Heart left ventricle (tissue), 16 donors: ENCODE results near the gene ARHGAP29. TPM values are rescaled to one million over a fixed set of nuclear protein-coding genes. Genes with fewer than 3 reads are reported as not detected.

Experiments used
- ATAC-seq, 4 donors: fragments of 200-7000 bp; cut with Tn5 transposase; one replicate each; pipeline ENCODE4 v1.9.1; 2020 to 2022; ENCODE audit warnings: moderate library complexity in 4 of 4, mild to moderate bottlenecking in 3 of 4, moderate number of reproducible peaks in 1 of 4
- DNase-seq, 5 donors: peaks; one replicate each; pipeline ENCODE4 v3.0.0-alpha.2; 2020
- H3K27ac ChIP-seq, 12 donors: fragments of 200-600 bp; sonication (generic) in 4 of 12; one replicate each; pipeline versions ENCODE4 v1.5.0 to v1.8.0; 2016 to 2022; ENCODE audit warnings: mild to moderate bottlenecking in 2 of 12
- H3K27me3 ChIP-seq, 9 donors: fragments of 200-600 bp; sonication (generic) in 2 of 9; one replicate each; pipeline versions ENCODE4 v1.5.1 to v1.8.0; 2016 to 2022; ENCODE audit warnings: mild to moderate bottlenecking in 3 of 9
- H3K36me3 ChIP-seq, 9 donors: fragments of 200-600 bp; sonication (generic) in 2 of 9; one replicate each; pipeline versions ENCODE4 v1.5.0 to v1.8.0; 2018 to 2022; ENCODE audit warnings: mild to moderate bottlenecking in 2 of 9
- H3K4me1 ChIP-seq, 12 donors: fragments of 200-600 bp; sonication (generic) in 4 of 12; one replicate each; pipeline versions ENCODE4 v1.5.0 to v1.8.0; 2016 to 2022; ENCODE audit warnings: mild to moderate bottlenecking in 3 of 12
- H3K4me3 ChIP-seq, 12 donors: fragments of 200-600 bp; sonication (generic) in 4 of 12; one replicate each; pipeline versions ENCODE4 v1.5.0 to v1.8.0; 2017 to 2022; ENCODE audit warnings: mild to moderate bottlenecking in 9 of 12, moderate library complexity in 4 of 12
- H3K9me3 ChIP-seq, 12 donors: fragments of 200-600 bp; sonication (generic) in 4 of 12; one replicate each; pipeline versions ENCODE4 v1.5.0 to v1.8.0; 2016 to 2022; ENCODE audit warnings: mild to moderate bottlenecking in 1 of 12
- CTCF ChIP-seq, 12 donors: fragments of 200-600 bp; sonication (generic) in 4 of 12; IDR thresholded peaks; one replicate each; pipeline versions ENCODE4 v1.5.0 to v1.8.0; 2018 to 2022; ENCODE audit warnings: antibody characterized with exemption in 12 of 12, mild to moderate bottlenecking in 5 of 12
- POLR2A ChIP-seq, 2 donors: fragments of 450-650 bp; IDR thresholded peaks; one replicate each; pipeline ENCODE4 v1.6.1; 2017; ENCODE audit warnings: antibody characterized with exemption in 2 of 2, mild to moderate bottlenecking in 2 of 2, moderate library complexity in 2 of 2
- WGBS, 4 donors: extraction: QIAGEN DNeasy Blood & Tissue Kit in 2 of 4; methylation state at CpG; one replicate each; pipeline versions ENCODE4 v1.1.5 to v1.1.7; 2013 to 2018; 5-methylcytosine and 5-hydroxymethylcytosine counted together
- intact Hi-C, 10 donors: fragments of 100-400 bp; cut with DNase I; formaldehyde crosslinking; loops; one replicate each; pipeline versions ENCODE4 v1.11.1 to v1.14.2; 2022
- polyA plus RNA-seq, 2 donors: library from polyadenylated mRNA; stranded (reverse); fragments of 200-250 nt; gene quantifications; one replicate each; pipeline ENCODE4 v1.2.3, GENCODE V29; 2013
- total RNA-seq, 9 donors: library from RNA; depleted of rRNA in 2 of 9; stranded (reverse); fragments of >200 nt in 2 of 9; fragmentation: NEBNext Ultra II Directional in 3 of 9; extraction: Animal tissue kit (Norgen Biotek cat#: 25700) in 3 of 9; gene quantifications; one replicate each; pipeline versions ENCODE4 v1.1.0 to v1.2.4, GENCODE V29; 2016 to 2023
- donor health status: ischemic (EF 13 %, LVEDD 7.1; RV severe dilation, severe dysfunction).
- donor health status: healthy with polysubstance abuse.
- donor health status: DM: no; HTN: yes; CAD: no.
- donor health status: DM: no; HTN: no; CAD: no.
- donor health status: ischemic (EF 25% LVEDD 6.9; RV normal size, moderate dysfunction).
- donor health status: ischemic (EF 25% LVEDD 5.7; RV mildly dilated, moderate dysfunction).
- donor health status: healthy.
- donor health status: DM: yes; HTN: yes; CAD: no.
- donor health status: ischemic (EF 35%, LVEDD 5.7; RV mildly dilated, moderate dysfunction).
- donor health status: nonischemic (EF 11% LVEDD 7.7; RV severe dilation, severe dysfunction).
- donor health status: DM: yes; HTN: yes; CAD: no.
- donor health status: PGD.
- donor health status: ischemic (EF 29% LVEDD 5.4; RV normal size, mild dysfunction).
- donor health status: nonischemic (EF 23%, LVEDD 6.1; RV moderate dilation, normal function).

ARHGAP29 gene
- total and polyA plus RNA-seq, 11 donors = 11.0 to 35.7 (median 26.2) TPM

GRCh38 chr1:94247138-94248094 is 10.0 kb upstream of the ARHGAP29 start:
- peak overlapping the region; percentile 78 to 95 (median 88) for H3K27ac ChIP-seq
- H3K27me3 ChIP-seq = peaks cover 0 to 16% (median 0%) of the 10 kb centered on the region in 9 donors
- intact Hi-C loops = loop anchor here in 8 of 10 donors (1.0 to 5.0 kb wide), 8 partner anchors 10 to 200 kb away; partner anchors contain the start of gene ARHGAP29 (in 1 of the 8)
- peak in 2 of 12 donors; percentile 9 to 26 for TF ChIP-seq CTCF (IDR thresholded peaks at IDR 0.05)
- peak in 1 of 2 donors; percentile 95 for TF ChIP-seq POLR2A (IDR thresholded peaks at IDR 0.05)
- DNase-seq = peak; percentile 84 to 91 (median 88)
- H3K9me3 ChIP-seq = peaks cover 0 to 28% (median 14%) of the 10 kb centered on the region in 12 donors
- no peaks in the 10 kb centered on the region for H3K36me3 ChIP-seq
- 0 to 1% (median 1%) methylated on average over 41 to 103 of the region's 103 CpGs for WGBS, 4 donors
- peak overlapping the region; percentile 54 to 98 (median 72) for H3K4me3 ChIP-seq
- peak; percentile 83 to 98 (median 94) for ATAC-seq
- H3K4me1 ChIP-seq = peaks cover 0 to 15% (median 0%) of the 10 kb centered on the region in 12 donors

- peak overlapping the region; percentile 78 to 95 (median 88) for H3K27ac ChIP-seq
- H3K27me3 ChIP-seq = peaks cover 0 to 19% (median 0%) of the 10 kb centered on the region in 9 donors
- peak overlapping the region; percentile 54 to 98 (median 72) for H3K4me3 ChIP-seq
- ATAC-seq (peak in 3 of 4 donors; percentile 47 to 67 (median 49)), DNase-seq (peak in 2 of 5 donors; percentile 17 to 23)
- WGBS, 4 donors = 10 to 17% (median 12%) methylated on average over 11 of the region's 11 CpGs
- intact Hi-C loops = loop anchor here in 8 of 10 donors (1.0 to 5.0 kb wide), 8 partner anchors 9 to 199 kb away; partner anchors contain the start of gene ARHGAP29 (in 1 of the 8)
- TF ChIP-seq CTCF (IDR thresholded peaks at IDR 0.05) (no peak), POLR2A (IDR thresholded peaks at IDR 0.05) (no peak)
- H3K36me3 ChIP-seq = no peaks in the 10 kb centered on the region
- peaks cover 0 to 15% (median 0%) of the 10 kb centered on the region in 12 donors for H3K4me1 ChIP-seq
- peaks cover 0 to 35% (median 14%) of the 10 kb centered on the region in 12 donors for H3K9me3 ChIP-seq
These were observed 9.3 kb upstream of the ARHGAP29 start for GRCh38 chr1:94246692-94247137.

GRCh38 chr1:94245747-94246438 is 8.5 kb upstream of the ARHGAP29 start:
- no peak for DNase-seq
- intact Hi-C loops = loop anchor here in 8 of 10 donors (2.0 to 5.0 kb wide), 7 partner anchors 51 to 199 kb away; no protein-coding TSS in a partner anchor
- no peak for ATAC-seq
- peaks cover 0 to 15% (median 0%) of the 10 kb centered on the region in 12 donors for H3K4me1 ChIP-seq
- peak overlapping the region; percentile 78 to 95 (median 88) for H3K27ac ChIP-seq
- peak overlapping the region; percentile 54 to 98 (median 72) for H3K4me3 ChIP-seq
- WGBS, 4 donors = 52 to 73% (median 62%) methylated on average over 5 of the region's 5 CpGs
- H3K27me3 ChIP-seq = peaks cover 0 to 19% (median 0%) of the 10 kb centered on the region in 9 donors
- peaks cover 0 to 36% (median 14%) of the 10 kb centered on the region in 12 donors for H3K9me3 ChIP-seq
- H3K36me3 ChIP-seq = no peaks in the 10 kb centered on the region
- TF ChIP-seq POLR2A (IDR thresholded peaks at IDR 0.05) (no peak), CTCF (IDR thresholded peaks at IDR 0.05) (no peak)
